ENCODE results near the gene NFIX.

DNA sequence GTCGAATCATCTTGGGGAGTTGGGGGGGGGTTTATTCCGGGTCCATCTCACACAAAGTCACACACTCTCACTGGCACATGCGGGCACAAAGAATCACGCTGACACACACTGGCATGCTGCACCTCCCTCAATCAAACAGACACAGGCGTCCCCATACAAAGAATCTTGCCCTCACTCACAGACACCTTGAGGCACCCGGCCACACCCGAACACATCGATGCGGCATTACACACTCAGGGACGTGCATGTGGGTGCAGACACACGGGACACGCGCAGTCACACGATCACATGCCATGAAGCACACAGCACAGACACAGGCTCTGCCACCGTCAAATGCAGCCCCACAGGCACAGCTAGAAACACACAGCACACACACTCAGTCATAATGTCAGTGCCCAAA, 7.8 kb downstream of the NFIX start:
- TF ChIP-seq CTCF (conservative IDR thresholded peaks at IDR 0.05; ENCODE audit: low read depth, low read length) (no peak), EZH2 (IDR thresholded peaks at IDR 0.05; ENCODE audit: borderline replicate concordance, low read depth, low read length, poor library complexity, severe bottlenecking) (no peak)

Data from A673 (cell line).